HT-29 (cell line): ENCODE results near the gene ZNF507. TPM values are rescaled to one million over a fixed set of nuclear protein-coding genes. Genes with fewer than 3 reads are reported as not detected.
A peak's percentile ranks its signal among the peaks of the same experiment; 100 is the strongest.

Experiments used
- DNase-seq: peaks from one replicate; pipeline ENCODE4 v3.0.0-alpha.2; 2015; ENCODE audit warnings: low spot score
- total RNA-seq: library from RNA; depleted of rRNA; stranded (reverse); fragments of >200 nt; shearing (Covaris generic); gene quantifications from 2 replicates; pipeline ENCODE4 v1.2.3, GENCODE V29; 2014

Gene ZNF507
- total RNA-seq, 1 experiment from 2014 or later = 6.5 TPM

GRCh38 chr19:32339423-32339822 is 6.0 kb upstream of the ZNF507 start:
- DNase-seq = no peak

GRCh38 chr19:32339988-32340874 is 5.2 kb upstream of the ZNF507 start:
- peak; percentile 75 for DNase-seq

- no peak for DNase-seq
Measured at GRCh38 chr19:32342695-32343094, 2.7 kb upstream of the ZNF507 start.

- no peak for DNase-seq
Measured at GRCh38 chr19:32343550-32344262, 1.7 kb upstream of the ZNF507 start.

GRCh38 chr19:32346901-32347300 is 1.5 kb downstream of the ZNF507 start:
- DNase-seq = no peak

GRCh38 chr19:32347573-32347972 is 2.2 kb downstream of the ZNF507 start:
- DNase-seq = no peak

GRCh38 chr19:32349051-32349450 is 3.6 kb downstream of the ZNF507 start:
- DNase-seq = no peak

- DNase-seq = peak; percentile 73
Measured at GRCh38 chr19:32349724-32350470, 4.5 kb downstream of the ZNF507 start.

- no peak for DNase-seq
Measured at GRCh38 chr19:32350471-32350865, 5.1 kb downstream of the ZNF507 start.

- no peak for DNase-seq
Measured at GRCh38 chr19:32350987-32351348, 5.6 kb downstream of the ZNF507 start.

- no peak for DNase-seq
Measured at GRCh38 chr19:32352241-32352630, 6.8 kb downstream of the ZNF507 start.

GRCh38 chr19:32354345-32354744 is 8.9 kb downstream of the ZNF507 start:
- no peak for DNase-seq

GRCh38 chr19:32355309-32355708 is 9.9 kb downstream of the ZNF507 start:
- no peak for DNase-seq

- DNase-seq = no peak
Measured at GRCh38 chr19:32357720-32358119, 12.3 kb downstream of the ZNF507 start.

GRCh38 chr19:32358321-32358720 is 12.9 kb downstream of the ZNF507 start:
- no peak for DNase-seq

GRCh38 chr19:32359581-32359980 is 14.2 kb downstream of the ZNF507 start:
- DNase-seq = no peak

- no peak for DNase-seq
Measured at GRCh38 chr19:32361574-32362317, 16.3 kb downstream of the ZNF507 start.

- no peak for DNase-seq
Measured at GRCh38 chr19:32362318-32362691, 16.9 kb downstream of the ZNF507 start.

- peak; percentile 51 for DNase-seq
Measured at GRCh38 chr19:32363175-32363574, 17.8 kb downstream of the ZNF507 start.

- DNase-seq = no peak
Measured at GRCh38 chr19:32363632-32364031, 18.2 kb downstream of the ZNF507 start.

- DNase-seq = no peak
Measured at GRCh38 chr19:32364040-32364439, 18.6 kb downstream of the ZNF507 start.

GRCh38 chr19:32367063-32367462 is 21.7 kb downstream of the ZNF507 start:
- no peak for DNase-seq
